ENCODE data around the gene DLG2. TPM values are rescaled to one million over a fixed set of nuclear protein-coding genes. Genes with fewer than 3 reads are reported as not detected.

Gene DLG2
- total and polyA plus RNA-seq, 7 donors, result 0.23 to 5.3 (median 3.4) TPM

DNA sequence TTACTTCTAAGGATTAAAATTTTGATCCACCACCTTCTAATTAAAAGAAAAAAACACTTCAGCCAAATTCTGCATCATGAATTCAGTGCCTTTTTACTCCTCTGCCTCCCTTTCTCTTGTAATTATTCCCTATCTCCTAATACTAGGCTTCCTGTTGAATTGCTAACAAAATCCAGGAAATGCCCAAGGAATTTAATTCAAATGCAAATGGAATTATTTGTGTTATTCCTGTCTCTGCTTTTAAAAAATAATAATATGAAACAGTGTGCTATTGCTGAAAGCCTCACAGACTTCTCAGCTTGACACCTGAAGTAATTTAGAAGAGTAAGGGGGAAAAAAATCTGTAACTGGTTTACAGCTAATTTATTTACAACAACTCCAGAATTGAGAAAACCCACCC, 85.5 kb downstream of the DLG2 start:
- Histone ChIP-seq H3K36me3 (ENCODE audit: insufficient read depth in 1 of 2, low read depth in 1 of 2) (no peaks in the 10 kb centered on the region), H3K27ac (no peak overlapping the region), H3K4me3 (no peak overlapping the region), H3K9me3 (no peaks in the 10 kb centered on the region), H3K4me1 (peaks cover 13% of the 10 kb centered on the region), H3K27me3 (ENCODE audit: insufficient read depth in 3 of 3, low read length in 2 of 3) (no peaks in the 10 kb centered on the region)
- no peak for TF ChIP-seq CTCF (IDR thresholded peaks at IDR 0.05)
- intact Hi-C loops (cut with DNase I), result no loop called here
- DNase-seq, result no peak
- no peak for ATAC-seq

GRCh38 chr11:85540635-85541205, 86.4 kb downstream of the DLG2 start:
- no peak for TF ChIP-seq CTCF (IDR thresholded peaks at IDR 0.05)
- Histone ChIP-seq H3K4me3 (no peak overlapping the region), H3K27me3 (ENCODE audit: insufficient read depth in 3 of 3, low read length in 2 of 3) (no peaks in the 10 kb centered on the region), H3K4me1 (peaks cover 13% of the 10 kb centered on the region), H3K9me3 (no peaks in the 10 kb centered on the region), H3K27ac (no peak overlapping the region), H3K36me3 (ENCODE audit: insufficient read depth in 1 of 2, low read depth in 1 of 2) (no peaks in the 10 kb centered on the region)
- WGBS, 3 donors, result 46 to 68% (median 51%) methylated on average over 6 of the region's 6 CpGs
- intact Hi-C loops (cut with DNase I), result no loop called here
- DNase-seq (peak in 1 of 2 donors; percentile 49), ATAC-seq (peak; percentile 34 to 62 (median 58))

DNA sequence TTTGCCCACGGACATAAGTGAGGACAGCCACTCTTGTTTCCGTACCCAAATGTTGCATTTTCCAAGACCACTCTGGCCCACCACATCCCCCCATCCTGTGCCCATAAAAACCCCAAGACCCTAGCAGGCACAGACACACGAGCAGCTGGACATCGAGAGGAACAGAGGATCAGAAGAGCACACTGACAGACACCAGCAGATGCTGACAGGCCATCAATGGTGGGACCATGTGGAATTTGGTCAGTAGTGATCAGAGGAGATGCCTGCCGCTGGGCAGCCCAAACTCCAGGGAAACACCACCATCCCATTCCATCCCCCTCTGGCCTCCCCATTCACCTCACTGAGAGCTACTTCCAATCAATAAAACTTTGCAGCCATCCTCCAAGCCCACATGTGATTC, 87.0 kb downstream of the DLG2 start:
- Histone ChIP-seq H3K9me3 (no peaks in the 10 kb centered on the region), H3K4me3 (no peak overlapping the region), H3K27me3 (ENCODE audit: insufficient read depth in 3 of 3, low read length in 2 of 3) (no peaks in the 10 kb centered on the region), H3K36me3 (ENCODE audit: insufficient read depth in 1 of 2, low read depth in 1 of 2) (no peaks in the 10 kb centered on the region), H3K4me1 (peaks cover 13% of the 10 kb centered on the region), H3K27ac (peak overlapping the region; percentile 88)
- WGBS, 3 donors, result 73 to 86% (median 79%) methylated on average over 5 of the region's 5 CpGs
- ATAC-seq (peak in 2 of 4 donors; percentile 9 to 15), DNase-seq (peak in 1 of 2 donors; percentile 40)
- intact Hi-C loops (cut with DNase I), result no loop called here
- no peak for TF ChIP-seq CTCF (IDR thresholded peaks at IDR 0.05)

GRCh38 chr11:85539740-85540139, 87.4 kb downstream of the DLG2 start:
- DNase-seq (no peak), ATAC-seq (peak; percentile 21 to 67 (median 50))
- Histone ChIP-seq H3K9me3 (peaks cover 3% of the 10 kb centered on the region), H3K4me3 (no peak overlapping the region), H3K27me3 (ENCODE audit: insufficient read depth in 3 of 3, low read length in 2 of 3) (no peaks in the 10 kb centered on the region), H3K27ac (peak overlapping the region; percentile 88), H3K36me3 (ENCODE audit: insufficient read depth in 1 of 2, low read depth in 1 of 2) (no peaks in the 10 kb centered on the region), H3K4me1 (peaks cover 13% of the 10 kb centered on the region)
- 74 to 90% (median 84%) methylated on average over 3 of the region's 3 CpGs for WGBS, 3 donors
- TF ChIP-seq CTCF (IDR thresholded peaks at IDR 0.05), result no peak
- intact Hi-C loops (cut with DNase I), result no loop called here
